ENCODE data around the gene SPRY4. TPM values are rescaled to one million over a fixed set of nuclear protein-coding genes. Genes with fewer than 3 reads are reported as not detected.

Gene SPRY4
- total and polyA plus RNA-seq, 2 of the 4 experiments (the other 2 are of a cell fraction), result 8.4 to 21.0 TPM

DNA sequence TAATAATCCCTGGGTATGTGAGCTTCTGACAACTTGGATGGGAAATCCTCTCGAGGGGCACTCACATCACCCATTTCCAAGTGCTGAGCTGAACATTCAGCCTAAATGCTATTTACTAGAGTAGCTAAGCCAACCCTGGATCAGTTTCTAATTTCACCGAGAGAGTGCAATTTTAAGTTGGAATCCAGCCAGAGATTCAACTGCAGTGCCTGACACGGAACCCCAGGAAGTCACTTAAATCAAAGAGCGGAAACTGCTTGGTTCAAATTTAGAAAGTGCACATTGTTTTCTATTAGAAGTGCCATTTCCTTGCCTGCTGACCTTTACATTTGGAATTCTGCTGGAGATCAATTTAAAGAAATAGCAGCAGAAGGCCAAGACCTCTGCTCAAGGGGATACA lies 8.8 kb downstream of the SPRY4 start:
- no peak overlapping the region for H3K18ac ChIP-seq (ENCODE audit: low read depth, low read length)
- no peak overlapping the region for H2AK5ac ChIP-seq (ENCODE audit: low read depth, low read length)
- CTCF ChIA-PET, result no interaction called here
- H3K4ac ChIP-seq (ENCODE audit: low read depth, low read length), result no peak overlapping the region; the same call in 1 of the 2 replicates
- peaks cover 3 to 45% of the 10 kb centered on the region in 2 experiments; a peak in 3 of 4 replicates for H3K79me1 ChIP-seq (ENCODE audit: low read depth in 1 of 2, low read length in 2 of 2)
- H3K9me1 ChIP-seq (ENCODE audit: insufficient read depth, low read length), result peaks cover 18% of the 10 kb centered on the region
- no peak overlapping the region for H2BK120ac ChIP-seq (ENCODE audit: low read depth, low read length)
- no peak overlapping the region for H2AFZ ChIP-seq (replicated peaks; ENCODE audit: low read length, poor library complexity)
- TF ChIP-seq, protein P1, sequence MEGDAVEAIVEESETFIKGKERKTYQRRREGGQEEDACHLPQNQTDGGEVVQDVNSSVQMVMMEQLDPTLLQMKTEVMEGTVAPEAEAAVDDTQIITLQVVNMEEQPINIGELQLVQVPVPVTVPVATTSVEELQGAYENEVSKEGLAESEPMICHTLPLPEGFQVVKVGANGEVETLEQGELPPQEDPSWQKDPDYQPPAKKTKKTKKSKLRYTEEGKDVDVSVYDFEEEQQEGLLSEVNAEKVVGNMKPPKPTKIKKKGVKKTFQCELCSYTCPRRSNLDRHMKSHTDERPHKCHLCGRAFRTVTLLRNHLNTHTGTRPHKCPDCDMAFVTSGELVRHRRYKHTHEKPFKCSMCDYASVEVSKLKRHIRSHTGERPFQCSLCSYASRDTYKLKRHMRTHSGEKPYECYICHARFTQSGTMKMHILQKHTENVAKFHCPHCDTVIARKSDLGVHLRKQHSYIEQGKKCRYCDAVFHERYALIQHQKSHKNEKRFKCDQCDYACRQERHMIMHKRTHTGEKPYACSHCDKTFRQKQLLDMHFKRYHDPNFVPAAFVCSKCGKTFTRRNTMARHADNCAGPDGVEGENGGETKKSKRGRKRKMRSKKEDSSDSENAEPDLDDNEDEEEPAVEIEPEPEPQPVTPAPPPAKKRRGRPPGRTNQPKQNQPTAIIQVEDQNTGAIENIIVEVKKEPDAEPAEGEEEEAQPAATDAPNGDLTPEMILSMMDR (conservative IDR thresholded peaks at IDR 0.05; ENCODE audit: low read depth, low read length), result no peak
- TF ChIP-seq CEBPB (IDR thresholded peaks at IDR 0.05; ENCODE audit: low read depth, low read length) (no peak), RAD21 (IDR thresholded peaks at IDR 0.05; ENCODE audit: low read length) (no peak), CHD1 (IDR thresholded peaks at IDR 0.05; ENCODE audit: low read depth, low read length) (no peak), FOS (IDR thresholded peaks at IDR 0.05; ENCODE audit: low read depth, low read length) (no peak), MAZ (IDR thresholded peaks at IDR 0.05; ENCODE audit: borderline replicate concordance, low read depth, low read length) (no peak)
- TF ChIP-seq, protein P2, sequence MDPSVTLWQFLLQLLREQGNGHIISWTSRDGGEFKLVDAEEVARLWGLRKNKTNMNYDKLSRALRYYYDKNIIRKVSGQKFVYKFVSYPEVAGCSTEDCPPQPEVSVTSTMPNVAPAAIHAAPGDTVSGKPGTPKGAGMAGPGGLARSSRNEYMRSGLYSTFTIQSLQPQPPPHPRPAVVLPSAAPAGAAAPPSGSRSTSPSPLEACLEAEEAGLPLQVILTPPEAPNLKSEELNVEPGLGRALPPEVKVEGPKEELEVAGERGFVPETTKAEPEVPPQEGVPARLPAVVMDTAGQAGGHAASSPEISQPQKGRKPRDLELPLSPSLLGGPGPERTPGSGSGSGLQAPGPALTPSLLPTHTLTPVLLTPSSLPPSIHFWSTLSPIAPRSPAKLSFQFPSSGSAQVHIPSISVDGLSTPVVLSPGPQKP (IDR thresholded peaks at IDR 0.05; ENCODE audit: borderline replicate concordance, low read depth, low read length), result no peak
- BruUV-seq (replicated peaks), result no TSS peak
- H4K20me1 ChIP-seq (ENCODE audit: insufficient read depth, low read length), result peaks cover 100% of the 10 kb centered on the region
- H3K27me3 ChIP-seq (ENCODE audit: control insufficient read depth, insufficient read depth, low read length), result no peaks in the 10 kb centered on the region
- ATAC-seq (ENCODE audit: low read depth) (no peak), DNase-seq (peak; percentile 67)
- peak overlapping the region; percentile 64; the same call in 1 of the 2 replicates for H3K4me2 ChIP-seq (ENCODE audit: low read depth, low read length)
- H3K23ac ChIP-seq (ENCODE audit: low read depth, low read length), result peak overlapping the region; percentile 46; the same call in 1 of the 2 replicates
- no peaks in the 10 kb centered on the region for H3K9me3 ChIP-seq (ENCODE audit: control insufficient read depth, insufficient read depth, low read length)
- H4K91ac ChIP-seq (ENCODE audit: insufficient read depth, low read depth, low read length), result no peak overlapping the region
- intact Hi-C loops (cut with micrococcal nuclease) (no loop called here), dilution Hi-C loops (cut with HindIII; ENCODE audit: low sequenced_read_pairs, unreplicated experiment) (no loop called here), in situ Hi-C loops (cut with MboI; ENCODE audit: low sequenced_read_pairs) (no loop called here)
- no peak overlapping the region for H4K5ac ChIP-seq (ENCODE audit: low read depth, low read length)
- no peak overlapping the region for H2BK20ac ChIP-seq (ENCODE audit: low read depth, low read length)
- 0% methylated on average over 2 of the region's 4 CpGs; no CpG with 5 or more reads in 1 of the 2 experiments for WGBS, 2 experiments (ENCODE audit: extremely low coverage in 2 of 2, insufficient read length in 1 of 2)
- H3K14ac ChIP-seq (replicated peaks; ENCODE audit: low read depth, low read length), result no peak overlapping the region
- no peak overlapping the region for H2AK9ac ChIP-seq (replicated peaks; ENCODE audit: low read depth, low read length, poor library complexity)
- H3K56ac ChIP-seq (ENCODE audit: extremely low read depth, insufficient read depth, low read length), result no peak overlapping the region
- no peak overlapping the region for H4K8ac ChIP-seq (ENCODE audit: low read depth in 2 of 2, low read length in 2 of 2)
- peaks cover 35% of the 10 kb centered on the region for H3K4me1 ChIP-seq (ENCODE audit: control insufficient read depth, insufficient read depth, low read length)
- H3K4me3 ChIP-seq (ENCODE audit: insufficient read depth, low read depth, low read length), result no peak overlapping the region
- H2BK15ac ChIP-seq (ENCODE audit: low read depth, low read length), result no peak overlapping the region
- POLR2A ChIA-PET (ENCODE audit: unreplicated experiment), result no interaction called here
- no peak overlapping the region for H3K27ac ChIP-seq (ENCODE audit: insufficient read depth, low read length)
- no peak overlapping the region for H3K9ac ChIP-seq (ENCODE audit: low read depth, low read length)
- H3K36me3 ChIP-seq (ENCODE audit: control insufficient read depth, insufficient read depth, low read length), result peaks cover 36% of the 10 kb centered on the region
- H2BK5ac ChIP-seq (ENCODE audit: low read depth, low read length, poor library complexity, severe bottlenecking), result no peak overlapping the region

Data from IMR-90 (cell line).